HCT116 (cell line): ENCODE results near the gene BSCL2. TPM values are rescaled to one million over a fixed set of nuclear protein-coding genes. Genes with fewer than 3 reads are reported as not detected.
"Not testable (repeated sequence)": the region's sequence is repeated elsewhere in the genome, so short reads cannot be mapped to it uniquely, and the experiment has no call there.

Experiments used
- ATAC-seq: fragments of 200-7000 bp; cut with Tn5 transposase; 2 replicates; pipeline ENCODE4 v1.9.1; 2020; ENCODE audit warnings: mild to moderate bottlenecking, moderate library complexity
- BruUV-seq: library from RNA; stranded (reverse); fragments of 400-500 nt; replicated peaks from 2 replicates; lab custom pipeline; 2021; lab: Mats Ljungman, UMichigan
- CTCF ChIA-PET: fragments of 300-600 bp; sonication (Branson Sonifier 250); formaldehyde crosslinking; loops from one replicate; lab custom pipeline; 2021; ENCODE audit warnings: antibody characterized with exemption; lab: Charles Lee
- POLR2A ChIA-PET: fragments of 300-600, 350-600 bp; sonication (Branson Sonifier 250); formaldehyde crosslinking; loops from one replicate; lab custom pipeline; 2021; ENCODE audit warnings: antibody characterized with exemption; lab: Charles Lee
- RAD21 ChIA-PET, 2 experiments: fragments of 300-600 bp; sonication (Branson Sonifier 250); formaldehyde crosslinking; loops; one replicate each; lab custom pipeline; 2023; ENCODE audit warnings: low total read pairs in 2 of 2; ENCODE audit not compliant: uncharacterized antibody in 2 of 2, unreplicated experiment in 2 of 2, low non-redundant PET in 1 of 2; lab: Charles Lee
- DNase-seq: peaks from one replicate; pipeline ENCODE4 v3.0.0-alpha.2; 2010; ENCODE audit warnings: low read depth, low spot score
- H2AFZ ChIP-seq: fragments of 200-600 bp; shearing (Covaris generic), sonication (generic); 2 replicates; pipeline ENCODE4 v1.6.1; 2017; ENCODE audit warnings: low read depth, mixed run types, mixed read lengths, antibody characterized with exemption, low read length; ENCODE audit not compliant: poor library complexity, severe bottlenecking
- H3K27ac ChIP-seq: 2 replicates; pipeline ENCODE4 v1.5.1; 2012; ENCODE audit warnings: low read depth, low read length
- H3K27me3 ChIP-seq: fragments of 200-600 bp; sonication (generic); 2 replicates; pipeline ENCODE4 v1.6.1; 2016; ENCODE audit warnings: mixed run types, low read length, mixed read lengths; ENCODE audit not compliant: insufficient read depth
- H3K36me3 ChIP-seq, 2 experiments: fragments of 200-500 bp in 1 of 2; fragments of 200-600 bp in 1 of 2; sonication (Bioruptor generic) in 1 of 2; sonication (generic) in 1 of 2; 2 replicates each; pipeline versions ENCODE4 v1.5.1 to v1.6.1; 2014 to 2016; ENCODE audit warnings: low read length in 2 of 2, inconsistent platforms in 1 of 2, mixed read lengths in 1 of 2, mixed run types in 1 of 2; ENCODE audit not compliant: insufficient read depth in 2 of 2, control insufficient read depth in 1 of 2
- H3K4me1 ChIP-seq, 2 experiments: fragments of 200-600 bp in 1 of 2; sonication (generic) in 1 of 2; 2 replicates each; pipeline versions ENCODE4 v1.5.1 to v1.6.1; 2012 to 2017; ENCODE audit warnings: low read length in 2 of 2, inconsistent platforms in 1 of 2, mild to moderate bottlenecking in 1 of 2, mixed read lengths in 1 of 2, mixed run types in 1 of 2, moderate library complexity in 1 of 2; ENCODE audit not compliant: insufficient read depth in 2 of 2, control insufficient read depth in 1 of 2
- H3K4me2 ChIP-seq: fragments of 200-600 bp; sonication (generic); 2 replicates; pipeline ENCODE4 v1.6.1; 2017; ENCODE audit warnings: mixed run types, low read length, mixed read lengths
- H3K4me3 ChIP-seq, 2 experiments: fragments of 200-600 bp in 1 of 2; sonication (generic) in 1 of 2; replicated peaks in 1 of 2; 2 replicates each; pipeline ENCODE4 v1.5.1; 2011 to 2016; ENCODE audit warnings: low read length in 2 of 2, control low read depth in 1 of 2, low read depth in 1 of 2, mild to moderate bottlenecking in 1 of 2, mixed read lengths in 1 of 2, mixed run types in 1 of 2
- H3K79me2 ChIP-seq: fragments of 200-600 bp; sonication (generic); 2 replicates; pipeline ENCODE4 v1.6.1; 2017; ENCODE audit warnings: mild to moderate bottlenecking, mixed run types, low read length, moderate library complexity, mixed read lengths; ENCODE audit not compliant: insufficient read depth
- H3K9ac ChIP-seq: fragments of 200-600 bp; sonication (generic); 2 replicates; pipeline ENCODE4 v1.6.1; 2016; ENCODE audit warnings: low read length, mixed read lengths
- H3K9me2 ChIP-seq: fragments of 200-600 bp; sonication (generic), shearing (Covaris generic); 2 replicates; pipeline ENCODE4 v1.6.1; 2017; ENCODE audit warnings: mixed run types, mild to moderate bottlenecking, moderate library complexity; ENCODE audit not compliant: insufficient read depth
- H3K9me3 ChIP-seq, 2 experiments: fragments of 200-500 bp in 1 of 2; fragments of 200-600 bp in 1 of 2; sonication (Bioruptor generic) in 1 of 2; sonication (generic) in 1 of 2; 2 replicates each; pipeline ENCODE4 v1.6.1; 2014 to 2017; ENCODE audit warnings: low read length in 2 of 2, mixed read lengths in 2 of 2, inconsistent platforms in 1 of 2, low read depth in 1 of 2, mild to moderate bottlenecking in 1 of 2, mixed run types in 1 of 2, moderate library complexity in 1 of 2; ENCODE audit not compliant: control insufficient read depth in 1 of 2, insufficient read depth in 1 of 2
- H4K20me1 ChIP-seq: fragments of 200-600 bp; sonication (generic), shearing (Covaris generic); 2 replicates; pipeline ENCODE4 v1.6.1; 2017; ENCODE audit warnings: mixed run types, mild to moderate bottlenecking, moderate library complexity; ENCODE audit not compliant: insufficient read depth
- CEBPB ChIP-seq: IDR thresholded peaks from 2 replicates; pipeline ENCODE4 v1.6.1; 2012; ENCODE audit warnings: low read depth
- EGR1 ChIP-seq: IDR thresholded peaks from 2 replicates; pipeline ENCODE4 v1.6.1; 2012; ENCODE audit warnings: low read depth
- ELF1 ChIP-seq: IDR thresholded peaks from 2 replicates; pipeline ENCODE4 v1.6.1; 2012; ENCODE audit warnings: low read depth, borderline replicate concordance
- EZH2phosphoT487 ChIP-seq: fragments of 200-600 bp; IDR thresholded peaks from 2 replicates; pipeline ENCODE4 v1.6.1; 2018; ENCODE audit warnings: antibody characterized with exemption, borderline replicate concordance
- JUND ChIP-seq: IDR thresholded peaks from 2 replicates; pipeline ENCODE4 v1.6.1; 2012
- MAX ChIP-seq: IDR thresholded peaks from 2 replicates; pipeline ENCODE4 v1.6.1; 2012
- SP1 ChIP-seq: IDR thresholded peaks from 2 replicates; pipeline ENCODE4 v1.6.1; 2012; ENCODE audit warnings: low read depth
- SRF ChIP-seq: IDR thresholded peaks from 2 replicates; pipeline ENCODE4 v1.6.1; 2012; ENCODE audit warnings: low read depth
- TCF7L2 ChIP-seq: IDR thresholded peaks from 2 replicates; pipeline ENCODE4 v1.7.0; 2011; ENCODE audit warnings: borderline replicate concordance, inconsistent platforms; ENCODE audit not compliant: insufficient read depth, insufficient read length; ENCODE audit errors: extremely low read depth
- YY1 ChIP-seq: IDR thresholded peaks from 2 replicates; pipeline ENCODE4 v1.6.1; 2011; ENCODE audit warnings: low read length, low read depth, moderate library complexity, mild to moderate bottlenecking; ENCODE audit not compliant: insufficient replicate concordance; ENCODE audit errors: extremely low read depth
- ZBTB33 ChIP-seq: IDR thresholded peaks from 2 replicates; pipeline ENCODE4 v1.6.1; 2011; ENCODE audit warnings: mild to moderate bottlenecking, low read length, moderate library complexity; ENCODE audit not compliant: insufficient replicate concordance; ENCODE audit errors: extremely low read depth
- ZNF274 ChIP-seq: fragments of 200-500 bp; sonication (Bioruptor generic); IDR thresholded peaks from 2 replicates; pipeline ENCODE4 v1.6.1; 2014; ENCODE audit warnings: mild to moderate bottlenecking, low read depth, low read length, inconsistent platforms
- intact Hi-C: fragments of 100-400 bp; cut with micrococcal nuclease; formaldehyde crosslinking; loops from 2 replicates; pipeline ENCODE4 v1.10.0; 2022
- total RNA-seq: library from RNA; stranded (reverse); gene quantifications from one replicate; pipeline ENCODE4 v1.2.1, GENCODE V29; 2021; ENCODE audit not compliant: unreplicated experiment

BSCL2 gene
- total RNA-seq, 1 experiment from 2014 or later, result 62.0 TPM

DNA sequence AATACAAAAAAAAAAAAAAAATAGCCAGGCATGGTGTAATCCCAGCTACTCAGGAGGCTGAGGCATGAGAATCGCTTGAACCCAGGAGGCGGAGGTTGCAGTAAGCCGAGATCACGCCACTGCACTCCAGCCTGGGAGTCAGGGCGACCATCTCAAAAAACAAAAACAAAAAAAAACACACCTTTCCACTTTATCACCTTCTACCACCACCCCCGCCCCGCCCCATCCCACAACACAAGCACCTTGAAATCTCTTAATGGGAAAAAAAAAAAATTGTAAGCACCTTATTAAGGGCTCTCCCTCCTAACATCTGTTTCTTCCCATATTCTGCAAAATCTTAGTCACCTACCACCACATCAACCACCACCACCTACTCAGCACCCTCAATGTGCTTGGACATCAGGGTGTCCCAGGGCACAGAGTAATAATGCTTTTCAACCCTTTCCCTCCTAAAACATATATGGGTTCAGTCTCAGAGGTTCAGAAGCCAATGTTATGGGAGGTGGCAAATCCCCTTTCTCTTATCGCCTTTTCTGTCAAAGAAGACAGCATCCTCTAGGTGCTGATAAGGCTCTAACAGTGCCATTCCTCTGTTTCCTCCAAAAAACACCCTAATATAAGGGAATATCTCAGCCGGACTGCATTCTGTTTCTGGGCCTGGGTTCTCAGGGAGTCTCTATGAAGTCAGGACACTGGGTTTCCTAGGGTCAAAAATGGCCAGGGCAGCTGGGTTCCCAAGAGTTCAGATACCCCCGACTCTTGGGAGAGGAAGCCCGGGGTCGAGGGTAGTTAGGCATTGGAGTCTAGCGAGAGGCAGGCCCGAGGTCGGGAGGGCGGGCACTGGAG is 54.8 kb downstream of the BSCL2 start:
- TSS peak; percentile 69 for BruUV-seq
- Histone ChIP-seq H3K27me3 (no peaks in the 10 kb centered on the region), H3K4me1 (peaks cover 7 to 24% of the 10 kb centered on the region in 2 experiments), H3K9ac (peak overlapping the region; percentile 96), H4K20me1 (no peaks in the 10 kb centered on the region), H3K4me2 (peak overlapping the region; percentile 80), H3K9me3 (no peaks in the 10 kb centered on the region), H3K36me3 (peaks cover 8% of the 10 kb centered on the region in 2 experiments; a peak in 3 of 4 replicates), H2AFZ (no peak overlapping the region), H3K79me2 (peaks cover 33% of the 10 kb centered on the region), H3K9me2 (no peaks in the 10 kb centered on the region), H3K27ac (peak overlapping the region; percentile 84), H3K4me3 (peak overlapping the region; percentile 96 to 98)
- ChIA-PET CTCF (interaction anchor here (1.0 kb wide), 1 partner anchor 12 kb away, joined by 6 read pairs; the partner anchor contains the start of genes C11orf98 and CSKMT), POLR2A (interaction anchor here (0.7 to 14.1 kb wide), 6 partner anchors 13 to 78 kb away, joined by 3 to 195 read pairs (median 10); partner anchors contain the start of genes B3GAT3, C11orf98, CSKMT and LBHD1), RAD21 (interaction anchor here in 1 of 2 experiments (1.0 kb wide), 1 partner anchor 13 kb away, joined by 6 read pairs; the partner anchor contains the start of genes C11orf98 and CSKMT)
- DNase-seq (no peak), ATAC-seq (no peak)
- intact Hi-C loops, result loop anchor here (5.0 kb wide), 1 partner anchor 60 kb away; the partner anchor contains the start of gene TUT1
- TF ChIP-seq SRF, result no peak
- no peak for TF ChIP-seq TCF7L2
- TF ChIP-seq ELF1, result no peak
- no peak for TF ChIP-seq JUND
- TF ChIP-seq ZNF274, result no peak
- TF ChIP-seq EGR1, result no peak
- TF ChIP-seq CEBPB, result no peak
- no peak for TF ChIP-seq SP1
- TF ChIP-seq MAX, result no peak
- TF ChIP-seq YY1, result no peak
- TF ChIP-seq ZBTB33, result no peak
- no peak for TF ChIP-seq EZH2phosphoT487

DNA sequence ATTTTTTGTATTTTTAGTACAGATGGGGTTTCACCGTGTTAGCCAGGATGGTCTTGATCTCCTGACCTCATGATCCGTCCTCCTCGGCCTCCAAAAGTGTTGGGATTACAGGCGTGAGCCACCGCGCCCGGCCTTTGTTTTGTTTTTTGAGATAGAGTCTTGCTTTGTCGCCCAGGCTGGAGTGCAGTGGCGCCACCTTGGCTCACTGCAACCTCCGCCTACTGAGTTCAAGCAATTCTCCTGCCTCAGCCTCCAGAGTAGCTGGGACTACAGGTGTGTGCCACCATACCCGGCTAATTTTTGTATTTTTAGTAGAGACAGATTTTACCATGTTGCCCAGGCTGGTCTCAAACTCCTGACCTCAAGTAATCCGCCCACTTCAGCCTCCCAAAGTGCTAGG is 56.9 kb downstream of the BSCL2 start:
- intact Hi-C loops, result loop anchor here (5.0 kb wide), 1 partner anchor 58 kb away; the partner anchor contains the start of gene TUT1
- H3K36me3 ChIP-seq, ATAC-seq, H3K27me3 ChIP-seq, RAD21 ChIA-PET, H3K9me2 ChIP-seq, DNase-seq, H3K9ac ChIP-seq, H3K9me3 ChIP-seq, H3K4me2 ChIP-seq, H4K20me1 ChIP-seq, BruUV-seq, H3K4me3 ChIP-seq, CTCF ChIA-PET, H3K27ac ChIP-seq, H2AFZ ChIP-seq: not testable (repeated sequence)
- peaks cover 44% of the 10 kb centered on the region for H3K79me2 ChIP-seq
- POLR2A ChIA-PET, result interaction anchor here (0.9 to 14.1 kb wide), 2 partner anchors 9 to 15 kb away, joined by 3 to 195 read pairs; partner anchors contain the start of genes C11orf98 and CSKMT
- H3K4me1 ChIP-seq, result peaks cover 9 to 34% of the 10 kb centered on the region in 2 experiments
